ENCODE measurements around the gene UTP25.
A peak's percentile ranks its signal among the peaks of the same experiment; 100 is the strongest.

UTP25 gene

DNA sequence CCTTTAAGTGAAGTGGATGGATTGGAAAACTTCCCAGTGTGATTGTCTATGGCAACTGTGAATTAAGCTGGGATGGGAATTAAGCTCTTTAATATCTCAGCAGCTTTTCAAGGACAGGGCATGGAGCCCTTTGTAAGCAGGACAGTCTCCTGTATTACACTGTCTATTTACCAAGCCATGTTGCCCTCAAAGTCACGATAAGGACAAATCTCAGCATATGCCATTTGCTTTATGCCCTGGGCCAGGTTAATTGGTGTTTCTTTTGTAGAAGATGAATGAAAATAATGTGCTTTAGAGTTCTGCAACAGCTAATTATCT is 17.6 kb downstream of the UTP25 start:
- DNase-seq = no peak

DNA sequence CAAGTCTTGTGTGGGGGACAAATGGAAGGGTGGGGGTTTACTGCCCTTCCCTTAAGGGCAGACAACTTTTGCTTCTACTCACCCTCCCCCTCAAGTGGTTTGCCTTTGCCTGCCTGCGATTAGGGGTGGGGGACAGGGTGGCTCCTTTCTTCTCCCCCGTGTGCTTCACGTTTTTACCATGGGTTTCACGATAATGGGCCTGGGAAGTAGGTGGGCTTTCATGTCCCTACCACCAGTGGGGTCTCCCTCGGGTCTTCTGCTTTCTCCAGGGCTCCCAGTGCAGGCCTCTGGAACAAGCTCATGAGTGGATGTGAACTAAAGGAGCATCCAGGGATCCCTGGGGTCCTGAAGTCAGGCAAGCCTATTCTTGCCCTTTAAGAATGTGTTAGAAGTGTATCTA is 21.6 kb downstream of the UTP25 start:
- DNase-seq = no peak

DNA sequence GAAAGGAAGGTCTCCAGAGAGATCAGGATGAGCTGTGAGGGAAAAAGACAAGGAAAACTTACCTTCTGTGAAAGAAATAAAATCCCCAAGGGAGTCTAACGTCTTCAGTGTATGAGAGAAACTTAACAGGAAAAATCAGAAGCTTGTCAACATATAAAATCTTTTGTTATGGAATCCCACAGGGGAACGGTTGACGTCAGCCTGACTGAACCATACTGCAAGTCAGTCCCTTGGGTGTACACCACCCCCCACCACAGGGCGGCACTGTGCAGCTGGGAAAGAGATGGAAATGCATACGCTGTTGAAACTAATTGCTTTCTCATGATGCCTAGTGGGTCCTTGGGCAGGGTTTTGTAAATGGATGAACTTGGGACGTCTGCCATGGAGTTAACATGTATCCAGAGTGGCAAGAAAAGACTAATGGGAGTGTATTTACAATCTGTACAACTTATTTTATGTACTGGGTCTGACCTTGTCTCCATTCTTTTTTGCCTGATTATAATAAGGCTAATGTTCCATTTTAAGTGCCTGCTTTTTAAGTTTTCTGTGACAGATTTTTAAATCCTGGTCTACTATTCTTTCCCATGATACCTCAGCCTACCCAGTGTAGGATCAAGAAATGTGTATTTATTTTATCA is 22.7 kb downstream of the UTP25 start:
- peak; percentile 11 for DNase-seq

DNA sequence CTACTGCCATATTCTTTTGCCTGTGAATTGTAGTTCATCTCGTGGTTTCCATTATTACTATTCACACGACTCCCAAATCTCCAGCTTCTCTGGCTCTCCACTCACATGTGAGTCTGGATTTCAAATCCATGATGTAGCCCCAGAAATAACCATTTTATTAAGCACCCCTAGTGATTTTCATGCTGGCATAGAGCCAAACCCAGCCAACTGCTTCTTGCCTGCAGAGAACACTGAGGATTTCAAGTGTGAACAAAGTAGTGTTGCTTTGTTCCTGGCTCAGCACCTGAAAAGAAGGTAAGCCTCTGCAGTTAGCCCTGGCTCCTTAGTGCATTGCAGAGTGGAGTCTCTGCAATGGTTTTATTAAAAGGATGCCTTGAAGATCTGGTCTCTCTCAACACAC is 25.9 kb downstream of the UTP25 start:
- DNase-seq = no peak

DNA sequence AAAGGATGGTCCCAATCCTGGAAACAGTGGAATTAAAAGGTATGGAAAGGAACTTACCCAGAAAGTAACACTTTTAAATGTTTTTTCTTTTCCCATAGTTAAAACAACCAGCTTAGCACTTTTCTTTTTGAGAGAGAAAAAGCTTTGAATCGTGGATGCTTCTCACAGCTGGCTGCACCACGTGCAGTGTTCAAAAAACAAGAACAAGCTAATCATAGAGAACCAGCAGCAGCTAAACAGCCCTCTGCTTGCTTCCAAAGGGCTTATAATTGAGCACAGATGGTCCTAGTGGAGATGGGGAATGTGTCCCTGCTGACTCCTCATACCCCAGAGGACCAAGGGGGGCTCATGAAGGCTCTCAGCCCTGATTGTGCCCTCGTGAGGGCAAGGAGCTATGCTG is 26.4 kb downstream of the UTP25 start:
- no peak for DNase-seq

DNA sequence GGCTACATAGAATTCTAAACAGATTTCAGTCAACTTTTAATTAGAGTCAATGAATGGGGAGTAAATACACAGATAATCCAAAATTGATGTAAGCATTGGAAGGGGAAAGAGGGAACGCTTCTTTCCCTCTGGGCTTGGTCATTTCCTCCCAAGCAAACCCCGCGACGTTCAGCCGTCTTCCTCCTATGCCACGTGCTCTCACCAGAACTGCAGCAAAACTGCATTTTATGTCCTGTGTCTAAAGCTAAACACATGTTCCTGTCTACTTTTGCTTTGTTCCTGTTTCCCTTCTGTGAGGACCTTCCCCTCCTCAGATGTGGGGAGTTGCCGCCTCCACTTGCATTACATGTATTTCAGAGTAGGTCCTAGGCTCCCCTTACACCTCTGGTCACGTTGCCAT is 27.2 kb downstream of the UTP25 start:
- DNase-seq = peak; percentile 38

DNA sequence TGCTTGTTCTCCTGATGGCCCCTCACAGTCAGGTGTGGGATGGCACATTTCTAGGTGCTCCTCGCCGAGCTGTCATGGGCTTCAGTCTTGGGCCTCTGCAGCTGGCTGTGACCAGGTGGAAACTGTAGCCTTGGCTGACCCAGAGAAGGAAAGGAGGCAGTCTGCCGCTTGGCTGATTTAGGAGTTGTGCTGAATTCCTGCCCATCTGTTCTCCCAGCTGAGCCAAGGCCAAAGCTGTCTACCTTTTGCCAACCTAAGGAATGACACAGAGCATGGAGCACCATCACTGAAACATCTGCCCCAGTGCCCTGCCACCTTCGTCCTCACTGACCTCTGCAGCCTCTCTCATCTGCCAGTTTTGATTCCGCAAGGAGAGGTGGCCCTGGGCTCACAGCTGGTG is 27.9 kb downstream of the UTP25 start:
- no peak for DNase-seq

DNA sequence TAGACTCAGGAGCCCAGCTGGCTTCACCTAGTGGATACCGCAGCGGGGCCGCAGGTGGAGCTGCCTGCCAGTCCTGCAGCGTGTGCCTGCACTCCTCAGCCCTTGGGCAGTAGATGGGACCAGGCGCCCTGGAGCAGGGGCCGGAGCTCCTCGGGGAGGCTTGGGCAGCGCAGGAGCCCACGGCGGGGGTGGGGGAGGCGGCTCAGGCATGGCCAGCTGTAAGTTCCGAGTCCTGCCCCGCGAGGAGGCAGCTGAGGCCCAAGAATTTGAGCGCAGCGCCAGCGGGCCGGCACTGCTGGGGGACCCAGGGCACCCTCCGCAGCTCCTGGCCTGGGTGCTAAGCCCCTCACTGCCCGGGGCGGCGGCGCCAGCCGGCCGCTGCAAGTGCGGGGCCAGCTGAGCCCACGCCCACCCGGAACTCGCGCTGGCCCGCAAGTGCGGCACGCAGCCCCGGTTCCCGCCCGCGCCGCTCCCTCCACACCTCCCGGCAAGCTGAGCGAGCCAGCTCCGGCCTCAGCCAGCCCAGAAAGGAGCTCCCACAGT is 30.9 kb downstream of the UTP25 start:
- no peak for DNase-seq

DNA sequence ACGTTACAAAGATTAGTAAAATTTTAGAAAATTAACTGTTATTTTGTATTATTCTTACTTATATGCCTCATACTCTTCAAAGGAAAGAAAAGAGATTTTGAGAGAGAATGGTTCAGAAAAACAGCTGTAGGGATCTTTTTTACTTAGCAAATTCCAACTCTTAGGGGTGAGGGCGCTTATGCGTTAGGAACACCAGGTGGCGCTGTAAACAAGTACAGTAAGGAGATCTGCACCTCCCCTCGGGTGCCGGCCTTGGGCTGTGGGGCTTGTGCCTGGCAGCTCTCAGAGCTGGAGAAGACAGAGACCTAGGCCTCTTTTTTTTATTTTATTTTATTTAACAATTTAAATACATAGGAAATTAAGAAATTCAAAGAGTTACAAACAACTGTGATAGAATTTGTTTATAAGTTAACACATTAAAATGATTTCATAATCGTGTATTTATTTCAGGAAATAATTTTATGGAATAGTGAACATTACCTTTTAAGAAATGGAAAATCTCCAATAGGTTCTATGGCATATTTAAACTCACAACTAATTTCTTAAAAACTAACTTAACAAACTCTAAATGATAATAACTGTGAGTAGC is 32.6 kb downstream of the UTP25 start:
- DNase-seq = peak; percentile 73

DNA sequence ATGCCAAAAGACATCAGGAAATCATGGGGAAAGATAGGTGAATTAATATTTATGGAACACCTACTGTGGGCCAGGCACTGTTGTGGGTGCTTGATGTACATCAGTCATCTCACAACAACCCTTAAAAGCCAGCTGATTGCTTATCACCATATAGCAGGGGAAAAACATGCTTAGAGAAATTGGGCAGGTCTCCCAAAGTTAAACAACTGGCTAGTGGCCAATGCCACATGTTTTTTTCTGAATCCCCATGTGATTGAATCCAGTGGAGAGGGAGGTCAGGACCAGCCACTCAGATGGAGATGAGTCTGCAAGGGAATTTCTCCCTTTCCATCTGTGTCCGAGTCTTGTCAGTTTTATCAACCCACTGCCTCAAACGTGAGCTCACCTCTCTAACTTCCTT is 33.5 kb downstream of the UTP25 start:
- DNase-seq = no peak

DNA sequence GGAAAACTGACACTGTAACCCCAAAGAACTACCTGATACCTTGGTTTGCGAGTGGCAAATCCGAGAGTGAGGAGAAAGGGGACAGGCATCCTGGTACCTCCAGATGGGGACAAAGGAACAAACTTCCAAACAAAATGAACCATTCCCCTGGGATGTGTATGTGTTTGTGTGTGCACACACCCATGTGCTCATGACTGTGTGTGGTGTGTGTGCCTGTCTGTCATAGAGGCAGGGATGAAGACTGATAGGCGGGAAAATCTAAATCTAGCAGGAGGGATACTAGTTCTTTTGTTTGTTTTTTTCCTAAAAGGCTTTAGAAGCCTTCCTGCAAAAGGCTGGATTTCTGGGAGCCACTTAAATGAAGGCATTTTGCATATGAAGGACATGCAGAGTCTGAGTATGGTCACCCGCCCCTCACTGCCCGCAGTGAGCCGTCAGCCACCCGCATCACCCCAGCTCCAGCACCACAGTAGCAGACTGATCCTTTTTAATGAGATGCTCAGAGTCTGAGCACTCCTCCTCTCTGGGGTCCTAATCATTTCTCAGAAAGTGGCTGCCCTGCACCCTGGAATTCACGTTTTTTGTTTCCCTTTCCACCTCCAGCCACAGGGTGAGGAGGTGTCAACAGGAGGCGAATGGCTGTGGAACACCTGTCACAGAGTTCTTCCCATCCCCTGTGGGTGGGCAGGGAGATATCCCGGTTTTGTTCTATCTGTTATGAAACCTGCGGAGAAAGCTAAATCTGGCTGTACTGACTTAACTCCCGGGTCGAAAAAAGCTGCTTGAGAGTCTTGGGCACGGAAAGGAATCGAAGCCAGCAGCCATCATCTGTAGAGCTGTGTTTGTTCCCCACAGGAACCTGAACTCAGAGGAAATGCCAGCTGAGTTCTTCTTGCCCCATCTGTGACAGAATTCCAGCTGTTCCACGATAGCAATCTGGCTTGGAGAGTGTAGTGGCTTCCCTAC is 34.9 kb downstream of the UTP25 start:
- DNase-seq = no peak

DNA sequence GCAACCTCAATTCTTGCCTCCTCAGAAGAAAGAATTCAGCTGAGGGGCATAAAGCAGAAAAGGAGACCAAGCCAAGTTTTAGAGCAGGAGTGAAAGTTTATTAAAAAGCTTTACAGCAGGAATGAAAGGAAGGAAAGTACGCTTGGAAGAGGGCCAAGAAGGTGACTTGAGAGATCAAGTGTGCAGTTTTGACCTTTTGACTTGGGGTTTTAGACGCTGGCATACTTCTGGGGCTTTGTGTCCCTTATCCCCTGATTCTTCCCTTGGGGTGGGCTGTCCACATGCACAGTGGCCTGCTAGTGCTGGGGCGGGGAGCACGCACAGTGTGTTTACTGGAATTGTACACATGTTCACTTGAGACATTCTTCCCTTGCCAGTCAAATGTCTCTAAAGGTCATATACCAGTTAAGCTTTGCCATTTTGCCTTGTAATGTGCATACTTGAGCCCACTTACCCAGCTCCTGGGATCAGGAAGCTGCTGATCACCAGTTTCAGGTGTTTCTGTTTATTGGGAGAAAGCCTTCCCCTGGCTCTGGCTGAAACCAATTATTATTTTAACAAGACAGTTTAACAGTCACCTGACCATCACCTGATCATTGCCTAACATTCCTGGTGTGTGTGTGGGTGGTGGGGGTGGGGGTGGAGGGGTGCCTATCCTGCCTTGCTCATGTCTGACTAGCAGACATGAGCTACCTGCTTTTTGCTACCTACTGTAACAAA is 36.2 kb downstream of the UTP25 start:
- no peak for DNase-seq

DNA sequence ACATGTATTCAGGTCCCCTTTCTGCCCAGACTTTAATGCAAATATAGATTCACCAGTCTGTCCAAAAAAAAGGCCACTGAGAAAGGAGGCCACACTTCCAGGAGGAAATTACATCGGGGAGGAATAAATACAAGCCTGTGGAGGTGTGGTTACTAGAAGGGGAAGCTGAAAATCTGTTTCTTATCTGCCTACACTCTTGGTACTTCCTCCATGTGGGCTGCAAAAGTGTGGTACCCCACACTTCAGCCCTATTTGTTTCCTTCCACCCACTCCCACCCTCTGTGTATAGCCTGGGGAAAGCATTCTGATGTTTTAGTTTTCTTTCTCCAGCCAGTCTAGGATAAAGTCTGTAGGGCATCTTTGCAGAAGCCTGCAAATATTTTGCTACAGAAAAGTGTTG is 38.4 kb downstream of the UTP25 start:
- DNase-seq = peak; percentile 50

DNA sequence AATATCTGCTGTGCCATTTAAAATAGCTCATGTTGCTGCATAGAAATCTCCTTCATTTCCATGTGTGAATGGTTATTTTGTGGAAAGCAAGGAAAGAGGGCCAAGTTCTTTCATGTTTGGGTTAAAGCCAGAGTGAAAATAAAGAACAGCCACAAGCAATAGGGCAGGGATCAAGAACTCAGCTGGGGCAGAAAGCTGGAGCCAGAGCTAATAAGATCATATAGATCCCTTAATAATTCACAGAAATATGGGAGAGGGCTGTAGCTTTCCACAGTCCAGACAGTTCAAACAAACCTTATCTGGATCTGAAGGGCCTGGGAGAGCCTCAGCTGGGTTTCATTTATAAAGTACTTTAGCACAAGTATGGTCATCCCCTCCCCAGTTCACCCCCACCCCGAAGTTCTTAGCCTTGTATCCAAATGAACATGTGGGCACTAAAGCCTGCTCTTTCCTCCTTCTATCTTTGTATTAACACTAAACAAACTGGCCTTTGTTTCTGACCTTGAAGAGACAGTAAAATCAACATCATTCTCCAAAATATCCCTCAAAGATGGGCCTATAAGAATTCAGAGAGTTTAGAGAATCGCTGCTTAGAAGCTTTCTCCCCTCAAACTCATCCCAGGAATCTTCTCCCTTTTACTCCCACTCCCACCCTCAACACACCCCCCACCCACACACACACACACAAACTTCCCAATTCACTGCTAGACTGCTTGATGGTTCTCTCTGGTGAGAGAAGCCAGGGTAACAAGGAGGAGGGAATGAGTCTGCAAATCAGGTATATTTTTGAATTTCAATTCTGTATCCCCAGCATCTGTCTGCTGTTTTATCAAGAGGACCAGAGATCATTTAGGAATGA is 41.7 kb downstream of the UTP25 start:
- DNase-seq = no peak

DNA sequence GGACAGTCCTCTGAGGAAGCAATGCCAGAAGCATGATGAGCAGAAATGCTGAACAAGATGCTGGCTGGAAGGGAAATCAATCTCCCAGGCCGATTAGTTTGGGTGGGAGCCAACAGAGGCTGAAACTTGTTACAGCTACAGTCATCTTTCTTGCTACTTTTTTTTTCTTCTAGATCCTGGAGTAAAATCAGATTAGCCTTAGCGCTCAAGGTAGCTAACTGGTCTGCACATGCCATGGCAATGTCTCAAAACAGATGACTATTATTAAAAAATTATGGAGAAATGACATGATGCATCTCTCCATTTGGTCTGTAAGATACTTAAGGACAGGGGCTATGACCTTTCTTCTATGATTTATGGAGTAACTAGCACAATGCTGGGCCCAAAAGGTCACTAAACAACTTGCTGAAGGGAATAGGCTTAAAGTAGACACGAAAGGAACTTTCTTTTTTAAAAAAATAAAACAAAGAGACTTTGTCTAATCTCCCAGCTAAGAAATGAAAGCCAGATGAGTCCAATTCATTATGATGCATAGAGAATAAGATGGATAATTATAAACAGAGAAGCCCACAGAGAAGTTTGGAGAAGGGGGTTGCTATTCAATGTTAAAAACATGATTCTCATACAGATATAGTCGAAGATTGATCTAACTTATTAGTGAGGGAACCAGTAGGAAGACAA is 42.5 kb downstream of the UTP25 start:
- DNase-seq = no peak

DNA sequence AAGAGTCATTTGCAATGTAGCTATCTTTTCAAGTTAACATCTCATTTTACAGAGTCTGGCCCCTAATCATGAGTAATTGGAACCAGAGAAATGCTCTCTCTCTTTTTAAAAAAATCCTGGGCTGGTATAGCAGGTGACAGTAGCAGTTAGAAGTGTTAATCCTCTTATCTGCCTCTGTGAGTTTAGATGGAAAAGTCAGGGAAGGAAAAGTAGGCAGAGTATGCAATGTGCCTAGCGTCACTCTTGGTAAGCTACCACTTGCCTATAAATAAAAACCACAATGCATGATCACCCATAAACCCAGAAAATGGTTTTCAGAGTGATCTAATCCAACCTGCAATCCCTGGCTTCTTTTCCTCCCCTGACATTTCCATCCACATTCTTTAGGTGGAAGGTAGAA is 43.2 kb downstream of the UTP25 start:
- DNase-seq = no peak

DNA sequence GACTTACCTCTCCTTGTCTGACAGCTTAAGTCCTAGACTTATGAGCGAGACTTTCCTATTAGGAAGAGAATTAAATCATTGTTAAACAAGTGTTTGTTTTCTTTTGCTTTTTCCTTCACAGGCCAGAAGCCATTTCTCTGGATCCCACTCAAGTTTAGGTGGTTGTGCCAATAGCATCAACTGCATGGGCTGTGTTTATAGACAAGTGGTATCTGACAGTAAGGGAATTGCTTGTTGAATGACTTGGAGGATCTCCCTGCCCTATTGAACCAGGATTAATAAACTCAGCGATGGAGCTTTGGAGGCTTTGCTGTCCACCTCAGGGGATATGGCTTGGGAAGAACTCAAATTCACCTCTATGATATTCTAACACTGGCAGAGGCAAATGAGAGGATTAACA is 43.7 kb downstream of the UTP25 start:
- DNase-seq = no peak

DNA sequence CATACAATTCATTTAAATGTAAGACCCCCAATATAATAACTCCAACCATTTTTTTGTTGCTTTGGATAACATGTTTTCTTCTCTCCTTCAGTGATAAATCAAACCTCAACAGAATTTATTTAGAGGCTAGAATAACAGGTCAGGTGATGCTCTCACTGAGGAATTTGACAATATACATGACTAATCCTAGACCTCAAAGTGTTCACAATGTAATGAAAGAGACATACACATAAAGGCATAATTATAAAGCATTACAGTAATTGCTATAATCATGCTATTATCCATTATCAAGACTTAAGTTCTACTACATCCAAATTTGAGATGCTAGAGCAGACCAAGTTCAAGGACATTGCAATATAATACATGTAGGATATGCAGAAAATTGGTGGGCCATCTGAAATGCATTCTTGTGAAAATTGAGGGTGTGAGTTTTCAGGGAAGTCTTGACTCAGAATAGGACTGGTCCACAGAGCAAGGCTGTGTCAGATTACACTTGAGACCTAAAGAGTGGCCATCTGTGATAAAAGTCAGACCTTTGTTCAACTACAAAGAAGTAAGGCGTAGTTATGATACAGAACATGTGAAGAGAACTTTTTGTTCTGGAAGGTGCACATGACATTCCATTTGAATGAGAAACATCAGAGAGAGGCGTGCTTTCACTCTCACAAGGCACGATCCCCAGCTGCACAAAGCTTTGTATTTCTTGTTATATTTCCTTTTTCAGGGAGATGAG is 45.5 kb downstream of the UTP25 start:
- no peak for DNase-seq

DNA sequence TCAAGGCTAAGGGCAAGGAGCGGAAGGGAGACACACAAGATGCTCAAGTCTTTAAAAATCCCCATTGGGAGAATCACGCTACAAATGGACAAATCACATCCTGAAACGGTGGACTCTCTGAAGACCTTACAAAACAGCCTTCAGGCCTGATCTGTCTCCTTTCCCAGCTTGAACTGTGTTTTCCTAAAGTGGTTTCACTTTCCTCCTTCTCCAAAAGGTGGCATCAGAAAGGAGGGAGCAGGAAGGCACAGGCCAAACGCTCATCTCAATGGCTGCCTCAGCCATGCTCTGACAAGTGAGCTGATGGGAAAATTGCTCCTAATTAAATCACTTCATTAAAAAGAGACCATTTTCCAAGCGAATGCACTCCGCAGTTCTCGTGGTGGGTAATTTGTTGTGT is 47.7 kb downstream of the UTP25 start:
- no peak for DNase-seq

DNA sequence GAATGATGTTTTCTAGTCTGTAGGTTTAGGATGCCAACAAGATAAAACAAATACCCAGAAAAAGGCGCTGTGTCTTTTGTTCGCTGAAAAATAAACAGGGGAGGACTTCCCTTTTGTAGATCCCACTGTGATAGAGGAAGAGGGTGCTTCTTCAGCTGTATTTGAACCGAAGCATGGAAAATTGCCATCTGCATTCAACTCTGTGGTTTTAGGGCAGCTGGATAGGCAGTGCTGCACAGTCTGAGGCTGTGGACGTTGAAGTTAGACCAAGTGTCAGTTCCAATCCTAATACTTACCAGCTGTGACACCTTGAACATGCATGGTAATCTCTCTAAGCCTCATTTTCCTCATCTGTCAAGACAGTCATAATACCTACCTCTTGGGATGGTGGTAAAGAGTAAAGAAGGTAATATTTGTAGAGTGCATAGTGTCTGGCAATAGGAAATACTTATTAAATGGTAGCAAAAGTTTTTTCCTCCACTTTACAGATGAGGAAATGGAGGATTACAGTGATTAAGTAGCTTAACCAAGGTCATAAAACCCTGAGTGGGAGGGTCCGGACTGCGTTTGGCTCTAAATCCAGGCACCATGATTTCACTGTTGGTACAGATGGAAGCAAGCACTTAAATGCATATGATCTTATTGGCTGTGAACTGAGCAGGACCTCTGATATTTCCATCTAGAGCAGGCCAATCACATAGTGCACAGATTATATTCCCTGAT is 48.5 kb downstream of the UTP25 start:
- DNase-seq = peak; percentile 90
